Measurements from ENCODE around the gene PHF21B. TPM values are rescaled to one million over a fixed set of nuclear protein-coding genes. Genes with fewer than 3 reads are reported as not detected.

PHF21B gene
- total RNA-seq, 1 donor from 2014 or later, result 37.4 TPM

GRCh38 chr22:44930016-44930710, 79.6 kb downstream of the PHF21B start:
- H3K9me3 Mint-ChIP-seq (ENCODE audit: low read depth), result no peaks in the 10 kb centered on the region
- peaks cover 11% of the 10 kb centered on the region for H3K4me1 Mint-ChIP-seq (ENCODE audit: low read depth)
- DNase-seq (ENCODE audit: low spot score, unreplicated experiment), result no peak
- peaks cover 3% of the 10 kb centered on the region for H3K36me3 Mint-ChIP-seq (ENCODE audit: insufficient read depth)
- TF ChIP-seq, protein P1, sequence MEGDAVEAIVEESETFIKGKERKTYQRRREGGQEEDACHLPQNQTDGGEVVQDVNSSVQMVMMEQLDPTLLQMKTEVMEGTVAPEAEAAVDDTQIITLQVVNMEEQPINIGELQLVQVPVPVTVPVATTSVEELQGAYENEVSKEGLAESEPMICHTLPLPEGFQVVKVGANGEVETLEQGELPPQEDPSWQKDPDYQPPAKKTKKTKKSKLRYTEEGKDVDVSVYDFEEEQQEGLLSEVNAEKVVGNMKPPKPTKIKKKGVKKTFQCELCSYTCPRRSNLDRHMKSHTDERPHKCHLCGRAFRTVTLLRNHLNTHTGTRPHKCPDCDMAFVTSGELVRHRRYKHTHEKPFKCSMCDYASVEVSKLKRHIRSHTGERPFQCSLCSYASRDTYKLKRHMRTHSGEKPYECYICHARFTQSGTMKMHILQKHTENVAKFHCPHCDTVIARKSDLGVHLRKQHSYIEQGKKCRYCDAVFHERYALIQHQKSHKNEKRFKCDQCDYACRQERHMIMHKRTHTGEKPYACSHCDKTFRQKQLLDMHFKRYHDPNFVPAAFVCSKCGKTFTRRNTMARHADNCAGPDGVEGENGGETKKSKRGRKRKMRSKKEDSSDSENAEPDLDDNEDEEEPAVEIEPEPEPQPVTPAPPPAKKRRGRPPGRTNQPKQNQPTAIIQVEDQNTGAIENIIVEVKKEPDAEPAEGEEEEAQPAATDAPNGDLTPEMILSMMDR (IDR thresholded peaks at IDR 0.05; ENCODE audit: unreplicated experiment), result no peak
- H3K27ac Mint-ChIP-seq, result no peak overlapping the region
- no peak overlapping the region for H3K4me3 Mint-ChIP-seq (ENCODE audit: low read depth)
- no peaks in the 10 kb centered on the region for H3K27me3 Mint-ChIP-seq

DNA sequence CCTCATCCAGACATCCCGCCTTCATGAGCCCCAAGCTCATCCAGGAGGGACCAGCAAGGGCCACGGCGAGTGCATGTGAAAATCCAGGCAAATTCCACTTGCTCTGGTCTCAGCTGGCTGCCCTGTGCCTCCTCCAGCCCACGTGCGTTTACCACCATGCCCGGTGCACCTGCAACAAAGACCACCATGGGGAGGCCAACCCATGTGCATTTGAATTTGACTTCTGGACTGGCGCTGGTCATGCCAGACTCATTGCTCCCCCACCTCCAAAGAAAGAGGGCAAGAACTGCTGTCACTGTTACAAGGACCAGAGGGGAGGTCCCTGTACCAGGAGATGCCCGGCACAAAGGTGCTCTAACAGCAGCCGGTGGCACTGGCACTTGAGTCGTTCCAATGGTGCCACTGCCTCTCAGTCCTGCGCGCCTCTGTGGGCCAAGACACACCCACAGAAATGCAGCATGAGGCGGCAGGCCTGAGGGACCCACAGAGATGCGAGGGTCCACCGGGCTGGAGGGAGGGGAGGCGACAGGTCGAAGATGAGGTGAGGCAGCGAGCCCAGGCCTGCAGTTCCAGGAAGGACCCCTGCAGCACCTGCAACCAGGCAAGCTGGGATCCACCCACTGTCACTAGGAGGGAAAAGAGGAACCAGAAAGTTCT, 80.3 kb downstream of the PHF21B start:
- Mint-ChIP-seq H3K4me1 (ENCODE audit: low read depth) (peaks cover 11% of the 10 kb centered on the region), H3K4me3 (ENCODE audit: low read depth) (no peak overlapping the region), H3K27ac (no peak overlapping the region), H3K9me3 (ENCODE audit: low read depth) (no peaks in the 10 kb centered on the region), H3K27me3 (no peaks in the 10 kb centered on the region), H3K36me3 (ENCODE audit: insufficient read depth) (peaks cover 6% of the 10 kb centered on the region)
- no peak for DNase-seq (ENCODE audit: low spot score, unreplicated experiment)
- TF ChIP-seq, protein P1 (IDR thresholded peaks at IDR 0.05; ENCODE audit: unreplicated experiment), result no peak

GRCh38 chr22:44928711-44929358, 81.0 kb downstream of the PHF21B start:
- TF ChIP-seq, protein P1 (IDR thresholded peaks at IDR 0.05; ENCODE audit: unreplicated experiment), result no peak
- peaks cover 11% of the 10 kb centered on the region for H3K4me1 Mint-ChIP-seq (ENCODE audit: low read depth)
- H3K9me3 Mint-ChIP-seq (ENCODE audit: low read depth), result no peaks in the 10 kb centered on the region
- H3K27ac Mint-ChIP-seq, result peak overlapping the region; percentile 62
- no peak overlapping the region for H3K4me3 Mint-ChIP-seq (ENCODE audit: low read depth)
- peaks cover 6% of the 10 kb centered on the region for H3K36me3 Mint-ChIP-seq (ENCODE audit: insufficient read depth)
- no peak for DNase-seq (ENCODE audit: low spot score, unreplicated experiment)
- no peaks in the 10 kb centered on the region for H3K27me3 Mint-ChIP-seq

DNA sequence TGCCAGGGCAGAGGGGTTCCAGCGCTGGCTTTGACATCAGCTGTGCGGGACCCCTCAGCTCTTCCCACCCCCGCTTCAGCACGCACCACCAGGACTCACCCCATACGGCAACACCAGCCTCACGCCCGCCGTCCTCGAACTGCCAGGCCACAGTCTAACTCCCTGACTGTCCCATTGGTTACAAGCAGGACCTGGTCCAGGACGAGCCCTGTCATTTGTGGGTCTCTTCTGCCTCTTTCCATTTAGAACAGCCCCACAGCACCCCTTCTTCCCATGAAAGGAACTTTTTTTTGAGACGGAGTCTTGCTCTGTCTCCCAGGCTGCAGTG, 81.7 kb downstream of the PHF21B start:
- Mint-ChIP-seq H3K27me3 (no peaks in the 10 kb centered on the region), H3K36me3 (ENCODE audit: insufficient read depth) (peaks cover 8% of the 10 kb centered on the region), H3K27ac (no peak overlapping the region), H3K9me3 (ENCODE audit: low read depth) (no peaks in the 10 kb centered on the region), H3K4me1 (ENCODE audit: low read depth) (peaks cover 11% of the 10 kb centered on the region), H3K4me3 (ENCODE audit: low read depth) (no peak overlapping the region)
- TF ChIP-seq, protein P1 (IDR thresholded peaks at IDR 0.05; ENCODE audit: unreplicated experiment), result no peak
- no peak for DNase-seq (ENCODE audit: low spot score, unreplicated experiment)

DNA sequence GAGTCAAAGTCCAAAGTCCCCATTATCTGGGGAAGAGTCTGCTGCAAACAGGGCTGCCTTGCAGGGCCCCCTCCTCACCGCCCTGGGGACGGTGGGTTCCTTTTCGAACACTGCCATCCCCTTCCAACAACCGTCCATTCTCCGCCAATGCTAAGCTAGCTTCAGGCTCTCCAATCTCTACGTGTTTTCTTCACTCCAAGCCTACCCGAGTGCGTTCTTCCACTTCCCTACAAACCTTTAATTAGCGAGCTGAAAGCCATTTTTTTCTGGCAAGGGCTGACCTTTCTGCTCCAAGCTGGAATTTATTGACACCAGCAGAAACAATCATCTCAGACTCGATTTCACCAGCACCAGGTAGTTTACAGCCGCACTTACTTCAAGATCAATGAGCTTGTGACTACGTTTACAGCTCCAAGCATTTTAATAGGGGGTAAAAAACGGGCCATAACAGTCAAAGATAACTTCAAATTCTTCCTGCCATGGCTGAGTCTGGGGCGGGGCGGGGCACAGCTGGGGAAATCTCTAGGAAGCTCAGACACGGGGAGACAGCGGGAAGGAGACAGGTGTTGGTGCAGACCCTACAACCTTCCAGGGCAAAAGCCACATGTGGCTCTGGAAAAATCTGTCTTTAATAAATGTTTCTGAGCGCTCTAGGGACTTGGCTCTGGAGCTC, 82.2 kb downstream of the PHF21B start:
- no peak overlapping the region for H3K4me3 Mint-ChIP-seq (ENCODE audit: low read depth)
- no peaks in the 10 kb centered on the region for H3K9me3 Mint-ChIP-seq (ENCODE audit: low read depth)
- DNase-seq (ENCODE audit: low spot score, unreplicated experiment), result no peak
- H3K36me3 Mint-ChIP-seq (ENCODE audit: insufficient read depth), result peaks cover 8% of the 10 kb centered on the region
- peaks cover 11% of the 10 kb centered on the region for H3K4me1 Mint-ChIP-seq (ENCODE audit: low read depth)
- H3K27me3 Mint-ChIP-seq, result no peaks in the 10 kb centered on the region
- TF ChIP-seq, protein P1 (IDR thresholded peaks at IDR 0.05; ENCODE audit: unreplicated experiment), result no peak
- peak overlapping the region; percentile 13 for H3K27ac Mint-ChIP-seq
